Posterior cingulate gyrus (tissue), 11 donors: ENCODE data around the gene PLOD1.
A peak's percentile ranks its signal among the peaks of the same experiment; 100 is the strongest.
"Not testable (repeated sequence)": the region's sequence is repeated elsewhere in the genome, so short reads cannot be mapped to it uniquely, and the experiment has no call there.

Experiments used
- DNase-seq, 10 donors: peaks; one replicate each; pipeline versions ENCODE4 v3.0.0 to v3.0.0-alpha.2; 2020 to 2021; ENCODE audit warnings: mixed read lengths in 3 of 10
- intact Hi-C: fragments of 100-400 bp; cut with DNase I; formaldehyde crosslinking; loops from one replicate; pipeline ENCODE4 v1.15.1; 2023

Gene PLOD1

GRCh38 chr1:11991969-11992676 is 57.6 kb downstream of the PLOD1 start:
- DNase-seq, result peak in 1 of 10 donors; percentile 25

GRCh38 chr1:11997081-11997850 is 62.7 kb downstream of the PLOD1 start:
- intact Hi-C loops, result no loop called here
- DNase-seq, result peak in 2 of 10 donors; percentile 22 to 25

More at GRCh38 chr1:11991969-11992676, 57.6 kb downstream of the PLOD1 start:
- intact Hi-C loops, result no loop called here

- intact Hi-C loops, result no loop called here
- peak in 2 of 10 donors; percentile 44 to 59 for DNase-seq
Observed at GRCh38 chr1:11998636-11999035, 64.1 kb downstream of the PLOD1 start.

GRCh38 chr1:11999236-11999635 is 64.7 kb downstream of the PLOD1 start:
- DNase-seq, result no peak
- intact Hi-C loops, result no loop called here

- intact Hi-C loops, result no loop called here
- DNase-seq, result peak in 8 of 10 donors; percentile 30 to 80 (median 48)
Observed at GRCh38 chr1:12001249-12001917, 66.9 kb downstream of the PLOD1 start.

GRCh38 chr1:12001996-12002493 is 67.5 kb downstream of the PLOD1 start:
- peak in 2 of 10 donors; percentile 66 to 73 for DNase-seq
- intact Hi-C loops, result no loop called here

GRCh38 chr1:12003762-12004161 is 69.2 kb downstream of the PLOD1 start:
- peak in 3 of 10 donors; percentile 51 to 81 (median 60) for DNase-seq
- intact Hi-C loops, result no loop called here

- DNase-seq, result peak in 2 of 10 donors; percentile 47 to 71
- intact Hi-C loops, result no loop called here
Observed at GRCh38 chr1:12005488-12006166, 71.1 kb downstream of the PLOD1 start.

GRCh38 chr1:12006167-12006921 is 71.8 kb downstream of the PLOD1 start:
- peak in 3 of 10 donors; percentile 44 to 78 (median 52) for DNase-seq
- intact Hi-C loops, result no loop called here

GRCh38 chr1:12007204-12007603 is 72.7 kb downstream of the PLOD1 start:
- intact Hi-C loops, result no loop called here
- peak in 3 of 10 donors; percentile 47 to 57 (median 54) for DNase-seq

- peak in 3 of 10 donors; percentile 16 to 70 (median 52) for DNase-seq
- intact Hi-C loops, result not testable (repeated sequence)
Observed at GRCh38 chr1:12008355-12008754, 73.8 kb downstream of the PLOD1 start.

GRCh38 chr1:12009318-12009947 is 74.9 kb downstream of the PLOD1 start:
- peak in 3 of 10 donors; percentile 54 to 62 (median 59) for DNase-seq
- intact Hi-C loops, result no loop called here

- DNase-seq, result peak in 3 of 10 donors; percentile 38 to 58 (median 51)
- intact Hi-C loops, result no loop called here
Observed at GRCh38 chr1:12010746-12011570, 76.4 kb downstream of the PLOD1 start.

- peak in 3 of 10 donors; percentile 50 to 80 (median 69) for DNase-seq
- intact Hi-C loops, result no loop called here
Observed at GRCh38 chr1:12011998-12012397, 77.5 kb downstream of the PLOD1 start.

- intact Hi-C loops, result no loop called here
- peak in 3 of 10 donors; percentile 54 to 72 (median 55) for DNase-seq
Observed at GRCh38 chr1:12012560-12013316, 78.2 kb downstream of the PLOD1 start.

- DNase-seq, result peak in 3 of 10 donors; percentile 4 to 48 (median 47)
- intact Hi-C loops, result no loop called here
Observed at GRCh38 chr1:12014141-12014991, 79.8 kb downstream of the PLOD1 start.
